Lower lobe of right lung (tissue), 2 donors: ENCODE data around the gene KCTD5. TPM values are rescaled to one million over a fixed set of nuclear protein-coding genes. Genes with fewer than 3 reads are reported as not detected.

ENCODE experiments used
- ATAC-seq, 2 donors: fragments of 200-7000 bp; cut with Tn5 transposase; one replicate each; pipeline ENCODE4 v1.9.1; 2020 to 2022; ENCODE audit warnings: mild to moderate bottlenecking in 2 of 2, moderate library complexity in 2 of 2
- DNase-seq: peaks from one replicate; pipeline ENCODE4 v3.0.0-alpha.2; 2020
- H3K27ac ChIP-seq: fragments of 200-600 bp; one replicate; pipeline ENCODE4 v1.8.0; 2022
- H3K27me3 ChIP-seq: fragments of 200-600 bp; one replicate; pipeline ENCODE4 v1.8.0; 2022; ENCODE audit warnings: low read depth
- H3K36me3 ChIP-seq: fragments of 200-600 bp; one replicate; pipeline ENCODE4 v1.8.0; 2022; ENCODE audit warnings: mild to moderate bottlenecking
- H3K4me1 ChIP-seq: fragments of 200-600 bp; one replicate; pipeline ENCODE4 v1.8.0; 2022
- H3K4me3 ChIP-seq: fragments of 200-600 bp; one replicate; pipeline ENCODE4 v1.8.0; 2022; ENCODE audit warnings: mild to moderate bottlenecking
- H3K9me3 ChIP-seq: fragments of 200-600 bp; one replicate; pipeline ENCODE4 v1.8.0; 2022
- CTCF ChIP-seq: fragments of 200-600 bp; IDR thresholded peaks from one replicate; pipeline ENCODE4 v1.8.0; 2022; ENCODE audit warnings: antibody characterized with exemption, mild to moderate bottlenecking
- intact Hi-C: fragments of 100-400 bp; cut with DNase I; formaldehyde crosslinking; loops from one replicate; pipeline ENCODE4 v1.11.0; 2022
- total RNA-seq: library from RNA; stranded (reverse); fragmentation: NEBNext Ultra II Directional; extraction: Animal tissue kit (Norgen Biotek cat#: 25700); gene quantifications from one replicate; pipeline ENCODE4 v1.2.1, GENCODE V29; 2021
- donor health status: DM: no; HTN: yes; CAD: no; lungs with severe emphysema.

The KCTD5 gene
- total RNA-seq, 1 donor from 2014 or later, result 24.8 TPM

- Histone ChIP-seq H3K4me1 (no peaks in the 10 kb centered on the region), H3K27me3 (no peaks in the 10 kb centered on the region), H3K36me3 (peaks cover 93% of the 10 kb centered on the region), H3K27ac (no peak overlapping the region), H3K4me3 (no peak overlapping the region), H3K9me3 (no peaks in the 10 kb centered on the region)
- ATAC-seq (no peak), DNase-seq (no peak)
- intact Hi-C loops, result no loop called here
- no peak for TF ChIP-seq CTCF
These were observed 23.0 kb downstream of the KCTD5 start for GRCh38 chr16:2705351-2705750.

GRCh38 chr16:2706085-2706484, 23.8 kb downstream of the KCTD5 start:
- Histone ChIP-seq H3K27ac (no peak overlapping the region), H3K4me3 (no peak overlapping the region), H3K27me3 (no peaks in the 10 kb centered on the region), H3K9me3 (no peaks in the 10 kb centered on the region), H3K36me3 (peaks cover 85% of the 10 kb centered on the region), H3K4me1 (no peaks in the 10 kb centered on the region)
- no peak for TF ChIP-seq CTCF
- intact Hi-C loops, result no loop called here
- ATAC-seq (no peak), DNase-seq (no peak)

DNA sequence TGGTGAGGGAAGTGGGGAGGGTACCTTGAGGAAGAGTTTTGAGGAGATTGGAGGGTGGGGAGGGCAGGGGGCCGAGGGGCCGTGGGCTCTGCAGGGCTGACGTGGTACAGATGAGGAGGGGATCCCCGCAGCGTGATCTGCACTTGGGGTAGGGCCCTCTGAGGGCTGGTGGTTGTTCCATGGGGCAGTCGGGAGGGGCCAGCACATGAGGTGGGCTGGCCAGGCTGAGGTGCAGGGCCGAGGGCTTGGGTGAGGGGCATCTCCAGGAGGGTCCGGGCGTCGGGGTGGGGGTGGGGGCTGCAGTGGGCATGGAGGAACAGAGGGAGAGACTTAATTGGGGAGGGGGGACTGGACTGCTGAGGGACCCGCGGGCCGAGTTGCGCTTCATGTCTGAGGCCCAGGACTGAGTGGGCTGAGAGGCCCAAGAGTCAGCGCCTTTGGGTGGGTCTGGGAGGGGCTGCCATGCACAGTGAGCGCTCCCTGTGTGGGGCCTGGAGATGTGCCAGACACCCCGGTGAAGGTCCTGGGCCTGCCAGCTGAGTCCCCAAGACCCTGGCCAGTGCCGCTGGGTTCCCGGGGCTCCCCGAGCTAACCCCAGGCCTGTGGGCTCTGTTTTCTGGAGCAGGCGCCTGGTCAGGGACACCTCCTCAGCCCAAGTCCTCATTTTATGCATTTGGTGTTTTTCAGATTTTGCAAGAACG, 24.4 kb downstream of the KCTD5 start:
- DNase-seq, result no peak
- ATAC-seq, result no peak
- no peak for TF ChIP-seq CTCF
- Histone ChIP-seq H3K36me3 (peaks cover 79% of the 10 kb centered on the region), H3K27me3 (no peaks in the 10 kb centered on the region), H3K9me3 (no peaks in the 10 kb centered on the region), H3K4me3 (no peak overlapping the region), H3K27ac (no peak overlapping the region), H3K4me1 (no peaks in the 10 kb centered on the region)
- intact Hi-C loops, result no loop called here

DNA sequence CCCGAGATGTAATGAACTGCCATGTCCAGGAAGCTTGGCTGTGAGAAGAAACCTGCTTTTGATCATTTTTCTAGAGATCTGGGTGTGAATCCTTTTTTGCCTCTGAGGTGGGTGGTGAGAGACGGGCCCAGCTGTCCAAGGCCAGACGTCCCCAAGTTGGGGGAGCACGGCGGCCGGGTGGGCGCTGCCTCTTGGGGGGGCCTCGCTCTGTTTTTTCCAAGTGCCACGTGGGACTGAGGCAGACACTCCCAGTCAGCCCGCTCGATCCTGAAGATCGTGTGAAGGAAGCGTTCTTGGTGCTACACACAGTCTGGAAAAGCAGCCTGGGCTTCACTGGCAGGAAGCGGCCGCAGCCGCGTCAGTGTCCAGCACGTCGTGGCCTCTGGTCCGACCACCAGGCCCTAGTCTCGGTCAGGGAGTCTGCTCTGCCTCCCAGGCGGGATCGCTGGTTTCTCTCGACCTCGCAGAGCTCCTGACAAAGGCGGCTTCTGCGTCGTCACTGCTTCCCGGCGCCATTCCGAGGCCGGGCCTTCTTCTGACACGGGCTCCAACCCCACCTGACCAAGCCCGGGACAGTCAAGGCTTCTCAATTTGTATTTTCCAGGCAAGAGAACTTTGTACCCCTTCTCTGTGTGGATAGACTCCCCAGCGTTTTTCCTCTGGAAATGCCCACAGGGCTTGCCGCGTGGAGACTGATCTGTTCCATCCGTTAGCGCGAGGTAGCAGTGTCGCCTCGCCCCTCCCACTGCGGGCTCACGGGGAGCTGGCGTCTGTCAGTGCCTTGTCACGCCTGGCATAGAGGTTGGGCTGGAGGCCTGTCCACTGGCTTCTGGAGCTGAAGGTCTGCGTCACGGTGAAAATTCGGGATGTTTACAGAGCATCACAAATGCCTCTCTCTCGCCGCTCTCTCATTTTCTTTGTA, 25.3 kb downstream of the KCTD5 start:
- Histone ChIP-seq H3K9me3 (no peaks in the 10 kb centered on the region), H3K27me3 (no peaks in the 10 kb centered on the region), H3K4me3 (no peak overlapping the region), H3K27ac (no peak overlapping the region), H3K4me1 (no peaks in the 10 kb centered on the region), H3K36me3 (peaks cover 70% of the 10 kb centered on the region)
- ATAC-seq (no peak), DNase-seq (no peak)
- intact Hi-C loops, result no loop called here
- TF ChIP-seq CTCF, result no peak

GRCh38 chr16:2708290-2708639, 25.9 kb downstream of the KCTD5 start:
- H3K4me1 ChIP-seq, result no peaks in the 10 kb centered on the region
- no peak for TF ChIP-seq CTCF
- H3K27ac ChIP-seq, result no peak overlapping the region
- peaks cover 64% of the 10 kb centered on the region for H3K36me3 ChIP-seq
- H3K27me3 ChIP-seq, result no peaks in the 10 kb centered on the region
- H3K4me3 ChIP-seq, result no peak overlapping the region
- intact Hi-C loops, result no loop called here
- ATAC-seq, result no peak
- no peaks in the 10 kb centered on the region for H3K9me3 ChIP-seq
- DNase-seq, result no peak
